Measurements from ENCODE around the gene NADK.

The NADK gene

DNA sequence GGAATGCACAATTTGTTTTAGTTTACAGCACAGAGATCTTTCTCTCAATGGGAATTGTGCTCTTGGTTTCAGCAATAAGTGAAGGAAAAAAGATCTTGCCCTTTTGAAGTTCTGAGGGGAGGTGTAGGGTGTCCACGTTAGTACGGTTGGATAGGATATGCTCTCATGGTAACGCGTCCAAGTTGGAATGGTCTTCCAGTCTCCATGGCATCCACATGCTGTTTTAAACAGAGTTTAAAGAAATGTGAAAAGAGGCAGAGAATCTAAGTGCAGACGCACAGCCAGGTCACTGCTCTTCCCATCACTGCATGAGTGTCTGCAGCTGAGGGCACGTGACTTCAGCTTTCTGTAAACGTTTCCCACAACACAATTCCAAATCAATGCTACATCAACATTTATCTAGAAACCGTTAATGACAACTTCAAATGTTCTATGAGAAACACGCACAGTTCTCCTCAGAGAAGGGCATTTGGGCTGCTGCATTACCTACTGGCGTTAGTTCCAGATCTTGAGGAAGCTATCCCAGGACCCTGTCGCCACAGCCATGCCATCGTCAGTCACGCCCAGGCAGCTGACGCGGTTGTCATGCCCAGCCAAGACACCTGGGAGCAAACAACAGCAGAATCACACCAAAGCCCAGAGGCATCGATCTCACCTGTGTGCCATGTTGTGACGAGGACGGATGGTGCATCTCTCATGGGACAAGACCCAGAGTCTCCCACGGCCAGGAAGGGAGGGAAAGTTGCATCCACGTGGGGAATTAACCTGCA is 8.8 kb upstream of the NADK start:
- no peak for DNase-seq (ENCODE audit: low read depth)

DNA sequence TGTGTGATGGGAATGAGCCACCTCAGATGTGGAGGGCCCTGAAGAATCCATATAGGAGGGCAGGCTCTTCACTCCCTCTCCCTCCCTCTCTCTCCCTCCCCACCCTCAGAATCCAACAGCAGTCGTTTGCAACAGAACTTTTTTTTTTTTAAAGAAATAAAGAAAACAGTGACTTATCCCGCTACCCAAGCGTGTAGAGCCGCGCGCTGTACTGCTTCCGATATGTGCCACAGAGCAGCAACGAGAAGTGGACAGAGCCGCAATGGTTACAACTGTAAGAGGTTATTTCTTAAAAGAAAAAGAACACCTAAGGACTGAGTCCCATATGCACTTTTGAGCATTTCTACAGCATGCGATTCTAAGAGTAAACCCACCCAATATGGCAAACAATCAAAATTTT is 7.4 kb upstream of the NADK start:
- no peak for DNase-seq (ENCODE audit: low read depth)

DNA sequence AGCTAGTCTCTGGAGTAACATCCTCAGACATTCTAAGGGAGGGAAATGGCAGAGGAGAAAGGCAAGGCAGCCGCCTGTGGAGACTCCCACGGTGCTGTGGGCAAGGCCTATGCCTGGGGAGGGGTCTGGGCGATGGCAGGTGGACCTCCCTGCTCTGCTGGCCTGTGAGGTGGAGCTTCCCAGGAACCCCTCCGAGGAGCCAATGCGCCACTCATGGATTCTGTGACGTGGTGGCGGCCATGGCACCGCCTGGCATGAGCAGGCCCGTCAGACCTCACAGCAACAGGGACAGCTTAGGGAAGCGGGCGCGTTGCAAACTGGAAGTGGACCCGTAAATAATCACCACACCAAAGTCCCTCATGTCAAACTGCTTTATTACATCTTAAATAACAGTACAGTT is 6.7 kb upstream of the NADK start:
- DNase-seq (ENCODE audit: low read depth), result no peak

DNA sequence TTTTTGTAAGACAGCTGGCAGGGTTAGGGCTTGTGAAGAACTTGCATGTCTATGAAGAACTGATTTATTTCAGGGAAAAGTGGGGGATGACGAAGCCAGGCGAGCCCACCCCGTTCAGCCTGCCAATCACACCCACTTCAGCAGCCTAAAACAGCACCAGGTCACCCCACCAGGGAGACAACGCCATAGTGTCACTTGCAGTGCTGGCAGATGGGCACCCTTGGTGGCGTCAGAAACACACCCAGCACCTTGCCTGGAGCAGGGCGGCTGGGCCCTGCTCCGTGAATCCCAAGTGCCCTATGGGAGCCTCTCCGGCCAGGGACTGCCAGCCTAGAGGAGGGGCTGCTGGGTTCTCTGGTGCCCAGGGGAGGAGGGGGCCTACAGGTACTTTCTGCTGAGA is 5.0 kb upstream of the NADK start:
- DNase-seq (ENCODE audit: low read depth), result no peak

GRCh38 chr1:1782399-1783221 is 4.3 kb upstream of the NADK start:
- no peak for DNase-seq (ENCODE audit: low read depth)

DNA sequence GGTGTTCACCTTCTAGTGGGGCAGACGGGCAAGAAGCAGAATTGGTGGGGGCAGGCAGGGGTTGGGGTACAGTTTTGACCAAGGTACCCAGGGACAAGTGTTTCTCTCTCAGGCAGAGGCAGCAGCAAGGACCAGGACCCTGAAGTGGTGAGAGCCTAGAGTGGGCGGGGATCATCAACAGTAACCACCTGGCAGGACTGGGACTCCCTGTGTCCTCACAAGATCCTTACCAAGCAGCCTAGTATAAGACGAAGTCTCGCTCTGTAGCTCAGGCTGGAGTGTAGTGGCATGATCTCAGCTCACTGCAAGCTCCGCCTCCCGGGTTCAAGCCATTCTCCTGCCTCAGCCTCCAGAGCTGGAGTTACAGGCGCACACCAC is 3.2 kb upstream of the NADK start:
- DNase-seq (ENCODE audit: low read depth), result no peak

- no peak for DNase-seq (ENCODE audit: low read depth)
Measured at GRCh38 chr1:1780598-1781525, 2.6 kb upstream of the NADK start.

- DNase-seq (ENCODE audit: low read depth), result peak; percentile 24
Measured at GRCh38 chr1:1779691-1780597, 1.7 kb upstream of the NADK start.

GRCh38 chr1:1779320-1779675 is 1.0 kb upstream of the NADK start:
- DNase-seq (ENCODE audit: low read depth), result no peak

DNA sequence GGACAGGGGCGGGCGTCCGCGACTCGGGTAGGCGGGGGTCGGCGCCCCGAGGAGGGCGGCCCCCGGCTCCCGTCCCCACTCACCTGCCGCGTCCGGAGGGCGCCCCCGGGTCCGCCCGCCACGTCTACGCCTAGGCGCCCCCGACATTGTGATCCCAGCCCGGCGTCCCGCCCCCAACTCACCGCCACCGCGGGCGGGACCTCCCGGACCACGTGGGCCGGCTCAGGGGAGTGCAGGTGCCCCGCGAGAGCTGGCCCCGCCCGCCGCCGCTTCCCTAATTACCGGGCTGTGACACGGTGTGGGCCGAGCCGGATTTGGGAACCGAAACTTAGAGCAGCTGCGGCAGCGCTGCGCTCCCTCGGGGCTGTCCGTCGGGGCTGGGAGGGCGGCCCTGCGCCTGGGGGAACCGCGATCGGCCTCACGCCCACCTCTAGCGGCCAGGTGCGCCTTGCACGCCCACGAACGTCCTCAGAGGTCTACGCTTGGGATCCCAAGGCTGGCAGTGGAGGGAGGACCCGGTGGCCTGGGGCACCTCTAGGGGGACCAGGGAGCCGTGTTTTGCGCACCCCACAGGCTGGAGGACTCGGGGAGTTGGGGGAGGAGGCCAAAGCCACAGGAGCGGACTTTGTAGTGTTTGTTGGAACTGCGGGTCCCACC is 521 bp upstream of the NADK start:
- peak; percentile 77 for DNase-seq (ENCODE audit: low read depth)

- no peak for DNase-seq (ENCODE audit: low read depth)
Measured at GRCh38 chr1:1777583-1777899, 729 bp downstream of the NADK start.

GRCh38 chr1:1776672-1777582 is 1.3 kb downstream of the NADK start:
- DNase-seq (ENCODE audit: low read depth), result no peak

DNA sequence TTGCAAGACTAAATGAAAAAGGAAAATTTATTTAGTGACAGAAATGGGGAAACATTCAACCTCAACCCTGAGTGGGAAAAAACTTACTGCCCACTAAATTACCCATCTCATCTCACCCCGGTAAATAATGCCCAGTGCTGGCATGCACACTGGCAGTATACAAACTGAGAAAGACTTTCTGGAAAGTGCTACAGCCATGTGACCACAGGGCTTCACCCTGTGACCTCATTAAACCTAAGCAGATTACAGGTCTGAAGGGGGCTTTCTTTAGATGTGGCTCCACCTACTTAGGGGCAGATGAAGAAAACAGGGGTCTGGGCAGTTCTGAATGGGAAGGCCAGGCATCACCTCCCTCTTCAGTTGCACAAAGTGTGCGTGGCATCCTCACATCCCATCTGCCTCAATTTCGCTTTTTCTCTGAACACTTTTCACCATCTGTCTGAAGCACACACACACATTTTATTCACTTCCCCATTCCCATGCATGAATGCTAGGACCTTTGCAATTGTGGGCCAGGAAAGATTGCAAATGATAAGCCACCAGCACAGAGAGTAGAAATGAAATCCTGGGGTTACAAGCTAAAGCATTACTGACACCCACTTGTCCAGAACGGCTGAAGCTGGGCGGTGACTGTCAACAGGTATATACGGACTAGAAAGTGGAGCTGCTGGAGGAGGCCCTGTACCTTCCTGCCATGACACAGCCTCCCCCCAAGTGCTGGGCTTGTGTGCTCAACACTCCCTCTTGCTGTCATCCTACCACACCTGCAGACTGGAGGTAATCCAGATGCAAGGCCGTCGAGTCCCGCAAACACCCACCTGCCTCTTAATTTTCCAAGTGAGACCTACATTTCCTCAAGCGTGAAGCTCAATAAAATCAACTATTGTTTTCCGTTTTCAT is 2.7 kb downstream of the NADK start:
- DNase-seq (ENCODE audit: low read depth), result no peak

DNA sequence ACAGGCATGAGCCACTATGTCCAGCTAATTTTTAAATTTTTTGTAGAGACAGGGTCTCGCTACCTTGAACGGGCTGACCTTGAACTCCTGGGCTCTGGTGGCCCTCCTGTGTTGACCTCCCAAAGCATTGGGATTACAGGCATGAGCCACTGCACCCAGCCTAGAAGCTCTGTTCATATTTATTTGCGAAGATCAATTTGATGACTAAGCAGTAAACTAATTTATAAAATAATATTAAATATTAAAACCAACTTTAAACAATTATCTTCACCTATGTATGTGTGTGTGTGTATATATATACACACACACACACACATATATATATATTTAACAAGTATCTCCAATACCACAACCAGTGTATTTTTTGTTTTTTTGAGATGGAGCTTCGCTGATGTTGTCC is 4.4 kb downstream of the NADK start:
- DNase-seq (ENCODE audit: low read depth), result no peak

DNA sequence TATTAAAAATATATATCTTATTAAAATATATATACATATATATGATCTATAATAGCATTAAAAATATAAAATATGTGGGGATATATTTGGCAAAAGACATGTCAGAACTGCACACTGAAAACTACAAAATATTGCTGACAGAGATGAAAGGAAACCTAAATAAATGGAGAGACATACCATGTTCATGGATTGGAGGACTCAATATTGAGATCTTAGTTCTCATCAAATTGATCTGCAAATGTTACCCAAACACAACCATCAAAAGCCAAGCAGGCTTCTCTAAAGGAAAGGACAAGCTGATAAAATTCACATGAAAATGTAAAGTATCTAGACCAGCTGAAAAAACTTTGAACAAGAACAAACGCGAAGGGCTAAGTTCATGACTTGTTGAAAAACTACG is 7.2 kb downstream of the NADK start:
- DNase-seq (ENCODE audit: low read depth), result no peak

DNA sequence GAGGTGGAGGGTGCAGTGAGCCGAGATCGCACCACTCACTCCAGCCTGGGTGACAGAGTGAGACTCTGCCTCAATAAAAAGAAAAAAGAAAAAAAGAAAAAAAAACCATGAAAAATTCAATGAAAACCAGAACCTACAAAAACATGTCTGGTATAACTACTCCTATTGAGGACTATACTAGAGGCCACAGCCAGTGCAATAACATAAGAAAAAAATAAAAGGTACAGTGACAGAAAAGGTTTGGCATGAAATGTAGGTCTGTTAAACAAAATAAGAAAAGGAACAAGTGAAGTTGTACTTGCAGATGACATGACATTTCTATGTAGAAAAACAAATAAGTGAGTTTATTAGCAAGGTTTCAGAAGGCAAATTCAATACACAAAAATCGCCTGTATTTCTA is 8.2 kb downstream of the NADK start:
- DNase-seq (ENCODE audit: low read depth), result no peak

DNA sequence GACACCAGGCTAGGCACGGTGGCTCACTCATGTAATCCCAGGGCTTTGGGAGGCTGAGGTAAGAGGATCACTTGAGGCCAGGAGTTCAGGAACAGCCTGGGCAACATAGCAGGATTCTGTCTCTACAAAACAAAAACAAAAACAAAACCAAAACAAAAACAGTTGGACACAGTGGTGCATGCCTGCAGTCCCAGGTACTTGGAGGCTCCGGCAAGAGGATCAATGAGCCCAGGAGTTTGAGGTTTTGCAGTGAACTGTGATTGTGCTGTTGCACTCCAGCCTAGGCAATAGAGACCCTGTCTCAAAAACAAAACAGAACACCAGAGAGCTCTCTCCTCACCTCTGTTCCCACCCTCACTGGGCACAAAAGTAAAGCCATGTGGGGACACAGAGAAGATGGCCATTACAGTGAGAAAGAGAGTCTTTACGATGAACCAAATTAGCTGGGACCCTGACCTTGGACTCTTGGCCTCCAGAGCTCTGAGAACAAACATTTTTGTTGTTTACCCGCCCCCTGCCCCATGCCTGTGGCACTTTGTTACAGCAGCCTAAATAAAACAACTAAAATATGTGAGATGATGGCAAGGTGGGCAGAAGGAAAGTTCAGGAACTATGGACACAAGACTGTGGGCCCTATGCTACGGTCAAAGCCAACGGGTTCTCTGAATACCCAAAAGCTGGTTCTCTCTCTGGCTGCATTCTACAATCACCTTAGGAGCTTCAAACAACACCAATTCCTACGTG is 9.8 kb downstream of the NADK start:
- no peak for DNase-seq (ENCODE audit: low read depth)

DNA sequence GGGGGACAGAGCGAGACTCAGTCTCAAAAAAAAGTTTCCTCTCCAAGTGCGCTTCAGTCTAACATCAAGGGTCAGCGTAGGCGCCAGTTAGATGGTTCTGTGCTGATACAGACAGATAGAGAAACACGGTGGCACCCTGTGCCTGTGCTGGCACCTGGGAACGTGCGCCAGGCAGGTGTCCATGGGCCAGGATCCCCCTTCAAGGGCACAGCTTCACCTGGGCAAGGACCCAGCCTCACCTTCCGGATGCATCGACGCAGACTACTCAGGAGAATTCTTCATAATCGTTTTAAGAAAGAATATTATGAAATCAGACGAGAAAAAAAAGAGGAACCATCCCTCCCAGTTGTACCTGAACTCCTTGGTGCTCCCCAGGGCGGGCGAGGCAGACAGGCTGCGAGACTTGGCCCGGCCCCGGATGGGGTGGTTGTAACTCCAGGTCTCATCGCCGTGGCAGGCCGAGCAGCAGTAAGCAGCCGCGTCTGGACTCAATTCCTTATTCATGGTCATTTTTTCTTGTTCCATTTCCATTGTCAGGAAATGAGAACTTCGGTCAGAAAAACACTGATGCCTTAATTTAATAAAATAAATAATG is 13.3 kb downstream of the NADK start:
- no peak for DNase-seq (ENCODE audit: low read depth)

All from stimulated activated CD4-positive, alpha-beta T cell treated with anti-CD3 and anti-CD28 coated beads, Interleukin-2, amount 100 ng/mL, for 4 hours (primary cell).